Glomerular visceral epithelial cell (primary cell): ENCODE results near the gene C11orf54.
A peak's percentile ranks its signal among the peaks of the same experiment; 100 is the strongest.

Experiments
- DNase-seq: peaks from one replicate; pipeline ENCODE4 v3.0.0-alpha.2; 2016; ENCODE audit errors: extremely low spot score

The C11orf54 gene

GRCh38 chr11:93741094-93741881 lies at the start of gene C11orf54, which contains the start of gene TAF1D:
C11orf54 (plus strand) TSS chr11:93741672; CDS start chr11:93747394, 5,722 bp downstream.
TAF1D (minus strand) TSS chr11:93741495; CDS start chr11:93739304, 2,191 bp downstream.
- DNase-seq = peak; percentile 97

- no peak for DNase-seq
Measured at GRCh38 chr11:93694109-93694508, 47.4 kb upstream of the C11orf54 start.

- DNase-seq = no peak
Measured at GRCh38 chr11:93694557-93694956, 46.9 kb upstream of the C11orf54 start.

GRCh38 chr11:93697611-93698010 lies 43.9 kb upstream of the C11orf54 start:
- no peak for DNase-seq

GRCh38 chr11:93700830-93701229 lies 40.6 kb upstream of the C11orf54 start:
- DNase-seq = no peak

GRCh38 chr11:93704237-93704636 lies 37.2 kb upstream of the C11orf54 start:
- no peak for DNase-seq

GRCh38 chr11:93710239-93710638 lies 31.2 kb upstream of the C11orf54 start:
- DNase-seq = no peak

- no peak for DNase-seq
Measured at GRCh38 chr11:93712678-93713077, 28.8 kb upstream of the C11orf54 start.

- DNase-seq = no peak
Measured at GRCh38 chr11:93715797-93716396, 25.6 kb upstream of the C11orf54 start.

GRCh38 chr11:93717501-93717900 lies 24.0 kb upstream of the C11orf54 start:
- peak; percentile 45 for DNase-seq

- DNase-seq = no peak
Measured at GRCh38 chr11:93718057-93718563, 23.4 kb upstream of the C11orf54 start.

GRCh38 chr11:93719310-93719709 lies 22.2 kb upstream of the C11orf54 start:
- DNase-seq = no peak

- DNase-seq = no peak
Measured at GRCh38 chr11:93720522-93720921, 20.9 kb upstream of the C11orf54 start.

GRCh38 chr11:93724089-93724488 lies 17.4 kb upstream of the C11orf54 start:
- DNase-seq = no peak

GRCh38 chr11:93727985-93728791 lies 13.3 kb upstream of the C11orf54 start:
- no peak for DNase-seq

- no peak for DNase-seq
Measured at GRCh38 chr11:93728792-93729128, 12.7 kb upstream of the C11orf54 start.

GRCh38 chr11:93729129-93729616 lies 12.3 kb upstream of the C11orf54 start:
- DNase-seq = no peak

- no peak for DNase-seq
Measured at GRCh38 chr11:93730108-93731107, 11.1 kb upstream of the C11orf54 start.

- no peak for DNase-seq
Measured at GRCh38 chr11:93732237-93732892, 9.1 kb upstream of the C11orf54 start.

- no peak for DNase-seq
Measured at GRCh38 chr11:93733474-93733873, 8.0 kb upstream of the C11orf54 start.
